ENCODE data around the gene TCFL5. TPM values are rescaled to one million over a fixed set of nuclear protein-coding genes. Genes with fewer than 3 reads are reported as not detected.

The TCFL5 gene
- total RNA-seq, 1 donor from 2014 or later, result 7.2 TPM

GRCh38 chr20:62896526-62896925, 34.9 kb upstream of the TCFL5 start:
- intact Hi-C loops (cut with micrococcal nuclease), result no loop called here

GRCh38 chr20:62895539-62895938, 33.9 kb upstream of the TCFL5 start:
- intact Hi-C loops (cut with micrococcal nuclease), result no loop called here

DNA sequence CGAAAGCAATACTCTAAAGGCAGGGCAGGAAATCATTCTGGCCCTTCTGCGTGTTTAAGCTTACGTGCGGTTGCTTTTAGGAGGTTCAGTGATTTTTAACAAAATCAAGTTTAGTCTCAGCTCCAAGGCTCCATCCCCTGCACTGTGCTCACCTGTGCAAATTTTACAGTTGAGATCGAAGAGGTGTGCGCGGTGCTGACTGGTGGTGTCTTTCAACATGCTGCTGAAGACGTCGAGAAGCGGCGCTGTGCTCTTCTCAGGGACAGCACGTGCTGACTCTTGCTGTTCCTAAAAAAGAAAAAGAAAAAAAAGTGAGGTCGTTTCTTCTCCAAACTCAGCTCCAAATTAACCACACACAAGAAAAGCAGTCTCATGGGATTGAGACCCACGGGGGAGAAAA, 32.6 kb upstream of the TCFL5 start:
- intact Hi-C loops (cut with micrococcal nuclease), result no loop called here

- intact Hi-C loops (cut with micrococcal nuclease), result no loop called here
Measured at GRCh38 chr20:62893700-62894099, 32.1 kb upstream of the TCFL5 start.

DNA sequence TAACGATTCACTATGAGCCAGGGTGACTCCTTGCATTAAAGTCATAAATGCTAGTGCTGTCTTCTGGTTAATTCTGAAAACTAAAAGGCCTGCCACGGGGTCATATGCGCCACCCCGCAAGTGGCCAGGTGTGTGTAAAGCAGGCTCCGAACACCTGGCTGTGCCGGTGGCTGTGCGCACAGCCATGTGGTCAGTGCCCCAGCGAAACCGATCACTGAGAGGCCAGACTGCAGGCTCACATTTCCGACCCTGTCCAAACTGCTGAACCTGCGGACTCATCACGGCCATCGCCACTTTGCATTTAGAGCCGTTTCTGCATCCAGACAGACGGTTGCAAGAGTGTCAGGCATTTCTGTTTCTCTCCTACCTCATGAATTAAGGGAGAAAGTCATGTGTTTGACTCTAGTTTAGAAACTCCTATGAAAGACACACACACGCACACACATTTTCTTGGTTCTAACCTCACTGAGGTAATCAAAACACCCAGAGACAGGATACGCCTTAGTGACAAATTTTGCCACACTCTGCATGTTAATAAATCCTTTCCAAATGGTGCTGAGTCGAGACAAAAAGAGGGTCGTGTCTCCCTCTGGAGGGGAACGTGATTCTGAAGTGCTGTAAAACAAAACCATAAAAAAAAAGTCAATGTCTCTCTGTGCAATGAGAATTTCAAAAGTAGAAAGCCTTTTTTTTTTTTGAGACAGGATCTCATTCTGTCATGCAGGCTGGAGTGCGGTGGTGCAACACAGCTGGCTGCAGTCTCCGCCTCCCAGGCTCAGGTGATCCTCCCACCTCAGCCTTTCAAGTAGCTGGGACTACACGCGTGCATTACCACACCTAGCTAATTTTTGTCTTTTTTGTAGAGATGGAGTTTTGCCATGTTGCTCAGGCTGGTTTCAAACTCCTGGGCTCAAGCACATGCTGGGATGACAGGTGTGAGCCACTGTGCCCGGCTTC, 31.0 kb upstream of the TCFL5 start:
- intact Hi-C loops (cut with micrococcal nuclease), result no loop called here

- intact Hi-C loops (cut with micrococcal nuclease), result no loop called here
Measured at GRCh38 chr20:62891111-62891510, 29.5 kb upstream of the TCFL5 start.

DNA sequence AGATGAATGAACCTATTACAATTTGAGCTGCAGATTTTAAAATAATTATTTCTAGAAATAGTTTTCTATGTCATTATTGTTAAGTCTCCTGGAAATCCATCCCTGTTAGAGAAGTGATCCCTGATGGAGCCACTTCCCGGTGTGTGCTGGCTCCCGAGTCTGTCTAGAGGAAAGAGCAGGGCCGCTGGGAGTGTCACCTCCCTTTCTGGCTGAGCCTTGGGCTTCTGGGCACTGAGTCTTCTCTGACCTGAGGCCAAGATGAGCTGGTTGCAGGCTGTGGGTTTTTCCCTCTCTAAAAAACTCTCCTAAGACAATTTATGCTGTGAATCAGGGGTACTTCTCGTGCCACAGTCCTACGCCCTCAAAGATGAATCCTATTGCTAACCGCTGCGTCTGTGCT, 28.8 kb upstream of the TCFL5 start:
- intact Hi-C loops (cut with micrococcal nuclease), result no loop called here

GRCh38 chr20:62889871-62890270, 28.2 kb upstream of the TCFL5 start:
- intact Hi-C loops (cut with micrococcal nuclease), result no loop called here

- intact Hi-C loops (cut with micrococcal nuclease), result no loop called here
Measured at GRCh38 chr20:62889411-62889810, 27.8 kb upstream of the TCFL5 start.

GRCh38 chr20:62888910-62889309, 27.3 kb upstream of the TCFL5 start:
- intact Hi-C loops (cut with micrococcal nuclease), result no loop called here

GRCh38 chr20:62888406-62888805, 26.8 kb upstream of the TCFL5 start:
- intact Hi-C loops (cut with micrococcal nuclease), result no loop called here

DNA sequence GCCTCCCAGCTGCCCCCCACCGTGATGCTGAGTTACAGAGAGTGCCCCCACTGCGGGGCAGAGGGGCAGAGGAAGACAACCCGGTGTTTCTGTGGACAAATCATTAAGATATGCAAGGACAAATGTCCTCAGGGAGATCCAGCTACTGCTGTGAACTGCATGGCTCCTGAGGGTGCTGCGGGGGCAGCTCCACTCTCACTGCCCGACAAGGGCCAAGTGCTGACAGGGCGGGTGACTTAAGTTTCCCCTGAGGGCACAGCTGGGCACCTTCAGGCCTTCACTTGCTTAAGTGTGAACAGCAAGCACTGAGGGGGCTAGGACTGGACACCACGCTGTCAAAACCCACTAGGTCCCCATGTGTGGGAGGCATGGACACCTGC, 26.2 kb upstream of the TCFL5 start:
- intact Hi-C loops (cut with micrococcal nuclease), result no loop called here

DNA sequence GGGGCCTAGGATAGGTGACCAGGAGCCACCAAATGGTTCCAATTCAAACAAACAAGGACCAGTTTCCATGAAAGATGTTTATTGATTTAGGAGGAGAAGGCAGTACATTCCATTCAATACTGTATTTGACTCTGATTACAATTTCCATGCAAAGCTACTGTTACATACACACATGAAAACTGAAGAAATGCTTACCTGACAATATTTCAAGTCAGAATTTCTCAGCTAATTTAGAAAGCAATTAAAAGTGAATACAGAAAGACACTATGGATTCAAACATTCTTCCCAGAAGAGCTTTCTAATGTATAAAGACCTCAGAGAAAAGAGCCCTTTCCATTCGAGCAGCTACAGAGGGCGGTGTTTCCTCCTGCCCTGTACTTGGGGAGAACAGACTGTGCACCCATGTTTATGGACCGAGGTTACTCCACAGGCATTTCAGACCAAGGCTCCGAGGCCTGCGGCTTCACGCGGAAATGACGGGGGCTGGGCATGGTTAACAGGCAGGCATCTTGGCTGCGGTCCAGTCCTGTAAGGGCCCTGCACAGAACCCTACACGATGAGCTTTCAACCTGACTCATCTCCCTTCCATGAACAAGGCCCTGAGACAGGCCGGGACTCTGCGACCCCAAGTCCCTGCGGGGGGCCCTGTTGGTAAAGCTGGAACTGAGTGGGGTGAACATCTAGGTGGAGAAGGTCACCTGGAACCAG, 25.7 kb upstream of the TCFL5 start:
- intact Hi-C loops (cut with micrococcal nuclease), result no loop called here

- intact Hi-C loops (cut with micrococcal nuclease), result no loop called here
Measured at GRCh38 chr20:62886709-62887058, 25.1 kb upstream of the TCFL5 start.

DNA sequence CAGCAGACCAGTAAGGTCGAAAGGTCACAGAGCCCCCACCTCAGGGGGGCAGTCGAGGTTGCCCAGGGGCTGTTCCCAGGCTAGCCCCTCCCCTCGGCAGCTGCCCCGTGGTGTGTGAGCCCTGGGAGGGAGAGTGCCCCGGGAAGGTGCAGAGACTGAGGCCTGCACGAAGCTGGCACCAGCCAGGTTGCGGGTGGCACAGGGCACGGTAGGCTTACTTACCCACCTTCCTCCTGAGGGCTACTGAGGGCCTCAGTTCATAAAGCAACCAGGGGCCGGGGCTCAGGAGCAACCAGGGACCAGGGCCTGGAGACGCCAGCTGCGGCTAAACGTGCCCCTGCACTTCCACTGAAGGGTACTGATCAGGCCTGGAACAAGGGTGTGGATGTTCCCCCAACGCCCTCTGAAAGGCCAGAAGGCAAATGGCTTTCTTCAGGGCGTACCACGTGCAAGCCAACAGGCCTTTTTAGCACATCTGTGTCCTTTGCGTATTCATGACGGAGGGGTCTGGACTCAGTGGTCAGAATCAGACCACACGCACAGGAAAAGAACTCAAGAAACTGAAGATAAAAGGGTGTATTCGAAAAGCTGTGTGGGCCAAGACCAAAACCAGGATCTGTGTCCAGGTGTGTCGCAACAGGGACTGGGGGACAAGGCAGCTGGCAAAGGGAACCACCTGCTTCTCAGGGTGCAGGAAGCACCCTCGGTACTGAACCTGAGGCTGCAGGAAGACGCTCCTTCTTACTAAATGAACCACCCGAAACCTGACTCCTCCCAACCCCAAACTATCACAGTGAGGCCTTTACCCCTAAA, 24.5 kb upstream of the TCFL5 start:
- intact Hi-C loops (cut with micrococcal nuclease), result no loop called here

DNA sequence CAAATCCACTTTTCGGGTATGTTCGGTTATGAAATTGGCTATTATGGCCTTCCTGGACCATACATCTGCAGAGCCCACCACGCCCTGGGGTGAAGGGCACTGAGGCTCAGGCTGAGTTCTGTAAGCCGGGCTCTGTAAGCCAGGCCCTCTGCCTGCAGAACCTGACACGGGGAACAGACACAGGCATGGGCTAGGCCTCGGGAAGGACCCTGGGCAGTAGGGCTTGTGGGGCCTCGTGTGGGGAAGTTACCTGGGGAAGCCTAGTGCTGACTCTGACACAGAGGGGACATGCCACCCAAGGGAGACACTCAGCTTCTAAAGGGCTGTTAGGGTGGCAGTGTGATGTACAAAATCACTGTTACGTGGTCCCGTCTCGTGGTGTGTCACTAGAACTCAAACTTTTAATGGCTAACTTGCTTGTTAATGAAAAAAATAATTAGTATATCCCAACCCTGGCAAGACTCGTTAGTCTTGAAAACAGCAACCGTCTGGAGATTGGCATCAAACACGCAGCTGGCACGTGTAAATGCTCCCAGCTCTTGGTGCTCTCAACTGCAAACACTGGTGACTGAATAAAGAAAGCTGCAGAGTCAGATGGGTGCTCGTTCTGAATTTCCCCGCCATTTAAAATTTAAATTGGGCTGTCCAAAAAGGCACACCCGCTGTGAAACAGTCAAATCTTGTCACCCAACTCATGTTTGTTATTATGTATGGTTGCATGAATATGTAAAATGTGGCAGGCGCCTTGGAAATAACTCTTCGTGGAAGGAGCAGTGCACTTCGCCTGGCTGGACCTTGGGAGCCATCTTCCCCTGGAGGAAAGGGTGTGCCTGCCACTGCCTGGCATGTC, 23.6 kb upstream of the TCFL5 start:
- intact Hi-C loops (cut with micrococcal nuclease), result no loop called here

DNA sequence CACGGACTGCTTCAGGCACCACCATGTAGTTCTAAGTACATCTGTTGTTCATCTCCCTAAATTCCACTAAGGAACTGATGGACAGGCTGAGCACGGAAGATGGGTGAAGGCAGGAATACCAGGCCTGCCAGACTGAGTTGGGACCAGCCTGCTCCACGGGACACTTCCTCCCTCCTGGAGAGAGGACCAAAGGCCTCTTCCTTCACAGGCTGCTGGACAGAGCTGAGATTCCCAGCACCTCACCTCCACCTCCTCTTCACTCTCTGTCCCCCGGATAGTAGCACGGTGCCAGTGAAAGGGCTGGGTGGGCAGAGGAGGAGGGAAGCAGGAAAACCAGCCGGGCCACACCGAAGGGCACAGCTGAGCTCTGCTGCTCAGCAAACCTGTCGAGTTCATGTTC, 22.9 kb upstream of the TCFL5 start:
- intact Hi-C loops (cut with micrococcal nuclease), result no loop called here

- intact Hi-C loops (cut with micrococcal nuclease), result no loop called here
Measured at GRCh38 chr20:62882426-62882825, 20.8 kb upstream of the TCFL5 start.

DNA sequence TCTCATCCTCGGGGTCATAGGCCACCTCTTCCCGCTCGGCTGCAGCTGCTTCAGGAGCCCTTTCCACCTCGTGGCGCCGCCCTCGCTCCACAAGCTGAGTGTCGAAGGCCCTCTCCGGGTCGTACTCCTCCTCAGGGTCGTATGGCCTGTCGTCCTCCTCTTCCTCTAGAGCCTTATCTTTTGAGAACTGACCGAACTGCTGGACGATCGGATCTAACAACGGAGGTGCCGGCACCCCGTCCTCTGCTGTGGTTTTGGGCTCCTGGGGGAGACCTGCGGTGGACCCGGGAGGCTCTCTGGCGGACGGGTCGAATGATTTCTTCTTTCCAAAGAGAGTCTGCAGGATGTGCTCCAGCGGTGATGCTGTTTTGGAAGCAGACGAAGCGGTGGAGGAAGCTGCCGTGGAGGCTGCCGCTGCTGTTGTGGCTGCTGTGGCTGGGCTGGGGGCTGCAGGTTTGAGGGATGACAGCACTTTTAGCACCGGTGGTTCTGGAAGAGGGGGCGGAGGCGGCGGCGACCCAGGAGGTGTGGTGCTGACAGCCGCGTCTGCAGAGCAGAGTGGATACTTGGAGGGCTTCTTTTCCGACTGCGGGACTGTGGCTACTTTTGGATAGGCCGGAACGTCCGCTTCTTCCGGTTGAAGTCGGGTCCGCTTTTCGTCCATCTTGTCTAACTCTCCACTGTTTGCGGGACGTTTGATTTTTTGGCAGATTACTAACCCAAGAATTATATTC, 20.2 kb upstream of the TCFL5 start:
- intact Hi-C loops (cut with micrococcal nuclease), result no loop called here

- intact Hi-C loops (cut with micrococcal nuclease), result no loop called here
Measured at GRCh38 chr20:62880935-62881661, 19.5 kb upstream of the TCFL5 start.

Measured in T-helper 2 cell treated with Interferon-gamma antibody and Interleukin-4, amounts not matched to agents 100 ng/mL and 5 ng/mL, for 36 hours (primary cell).